HUES64 (cell line): ENCODE measurements around the gene TRIM63.
A peak's percentile ranks its signal among the peaks of the same experiment; 100 is the strongest.

Experiments used
- H3K27ac ChIP-seq: 2 replicates; pipeline ENCODE4 v1.7.0; 2013; ENCODE audit warnings: low read depth, low read length, inconsistent platforms
- H3K27me3 ChIP-seq: 2 replicates; pipeline ENCODE4 v1.6.1; 2013; ENCODE audit warnings: mild to moderate bottlenecking, low read length; ENCODE audit not compliant: insufficient read depth
- H3K36me3 ChIP-seq: 2 replicates; pipeline ENCODE4 v1.6.1; 2013; ENCODE audit warnings: mild to moderate bottlenecking, low read length; ENCODE audit not compliant: insufficient read depth
- H3K4me1 ChIP-seq: 2 replicates; pipeline ENCODE4 v1.6.1; 2013; ENCODE audit warnings: mild to moderate bottlenecking, low read length, moderate library complexity; ENCODE audit not compliant: insufficient read depth
- H3K4me3 ChIP-seq: 2 replicates; pipeline ENCODE4 v1.5.1; 2013; ENCODE audit warnings: mild to moderate bottlenecking, low read length, moderate library complexity
- H3K9ac ChIP-seq: 2 replicates; pipeline ENCODE4 v1.6.1; 2013; ENCODE audit warnings: mild to moderate bottlenecking, low read depth, low read length
- H3K9me3 ChIP-seq: 2 replicates; pipeline ENCODE4 v1.6.1; 2013; ENCODE audit warnings: low read depth, low read length; ENCODE audit not compliant: insufficient read depth
- WGBS: fragments of 150-250, 120-280 bp; methylation state at CpG from one replicate; pipeline ENCODE4 v1.1.7; 2013; ENCODE audit warnings: missing lambda C conversion rate; 5-methylcytosine and 5-hydroxymethylcytosine counted together

TRIM63 gene

GRCh38 chr1:26021647-26022403, 45.6 kb downstream of the TRIM63 start, which contains the start of gene EXTL1:
TSS of gene EXTL1 (plus strand) at chr1:26021775. CDS start at chr1:26022647, 872 bp downstream.
- H3K27ac ChIP-seq, result no peak within 1 kb of the TSS
- H3K27me3 ChIP-seq, result no peaks in the 10 kb centered on the region
- H3K4me1 ChIP-seq, result peaks cover 5% of the 10 kb centered on the region; the same call in 1 of the 2 replicates
- peak within 1 kb of the TSS; percentile 49 for H3K4me3 ChIP-seq
- H3K9ac ChIP-seq, result no peak within 1 kb of the TSS; the same call in 1 of the 2 replicates
- H3K9me3 ChIP-seq, result no peaks in the 10 kb centered on the region
- no peaks in the 10 kb centered on the region for H3K36me3 ChIP-seq
- WGBS, result 40% methylated on average over 15 of the region's 15 CpGs

GRCh38 chr1:26020941-26021646, 46.3 kb downstream of the TRIM63 start:
- H3K4me3 ChIP-seq, result no peak overlapping the region
- H3K27ac ChIP-seq, result no peak overlapping the region
- H3K9me3 ChIP-seq, result no peaks in the 10 kb centered on the region
- H3K9ac ChIP-seq, result no peak overlapping the region
- H3K27me3 ChIP-seq, result no peaks in the 10 kb centered on the region
- no peaks in the 10 kb centered on the region for H3K36me3 ChIP-seq
- WGBS, result 73% methylated on average over 6 of the region's 6 CpGs
- peaks cover 11% of the 10 kb centered on the region; the same call in 1 of the 2 replicates for H3K4me1 ChIP-seq

DNA sequence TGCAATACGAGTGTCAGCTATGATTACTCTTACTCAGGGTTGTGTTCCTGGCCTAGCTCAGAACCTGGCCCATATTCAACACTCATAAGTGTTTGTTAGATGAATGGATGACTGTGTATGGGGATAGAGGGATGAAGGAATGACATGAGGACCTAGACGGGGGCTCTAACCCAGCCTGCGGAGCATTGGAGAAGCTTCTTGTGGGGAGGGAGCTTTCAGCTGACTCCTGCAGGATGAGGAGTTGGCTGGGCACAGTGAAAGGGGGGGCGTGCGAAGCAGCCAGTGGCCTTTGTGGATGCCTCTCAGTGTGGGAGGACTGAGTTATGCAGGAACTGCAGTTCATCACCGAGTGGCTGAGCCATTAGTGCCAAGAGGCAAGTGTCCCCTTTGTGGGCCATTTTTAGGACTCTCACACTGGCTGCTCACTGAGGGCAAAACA, 47.1 kb downstream of the TRIM63 start:
- H3K9ac ChIP-seq, result no peak overlapping the region
- 79% methylated on average over 6 of the region's 6 CpGs for WGBS
- H3K27me3 ChIP-seq, result no peaks in the 10 kb centered on the region
- H3K4me3 ChIP-seq, result no peak overlapping the region
- no peaks in the 10 kb centered on the region for H3K9me3 ChIP-seq
- peaks cover 11% of the 10 kb centered on the region; the same call in 1 of the 2 replicates for H3K4me1 ChIP-seq
- H3K36me3 ChIP-seq, result no peaks in the 10 kb centered on the region
- H3K27ac ChIP-seq, result no peak overlapping the region

- Histone ChIP-seq H3K36me3 (no peaks in the 10 kb centered on the region), H3K27me3 (no peaks in the 10 kb centered on the region), H3K9me3 (no peaks in the 10 kb centered on the region), H3K4me3 (no peak overlapping the region), H3K9ac (no peak overlapping the region), H3K4me1 (peaks cover 11% of the 10 kb centered on the region; the same call in 1 of the 2 replicates), H3K27ac (no peak overlapping the region)
- WGBS, result 82% methylated on average over 8 of the region's 8 CpGs
These were observed 47.7 kb downstream of the TRIM63 start for GRCh38 chr1:26019641-26020315.

DNA sequence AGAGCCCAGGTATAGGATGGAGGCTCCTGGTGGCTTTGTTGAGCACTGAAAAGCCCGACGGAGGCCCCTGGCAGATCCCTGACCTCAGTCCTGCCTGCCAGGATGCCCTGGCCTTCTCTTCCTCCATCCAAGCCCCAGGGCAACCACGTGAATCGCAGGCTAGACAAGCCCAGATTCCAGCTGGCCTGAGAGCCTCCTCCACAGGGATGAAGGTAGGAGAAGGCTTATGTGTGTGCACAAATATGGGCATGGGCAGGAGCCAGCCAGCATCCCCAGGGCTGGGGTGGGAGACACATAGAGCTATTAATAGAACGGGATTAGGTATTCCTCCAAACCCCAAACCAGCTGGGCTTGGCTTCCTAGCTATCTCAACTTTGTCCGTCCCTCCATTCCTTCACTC, 49.8 kb downstream of the TRIM63 start:
- Histone ChIP-seq H3K9ac (no peak overlapping the region), H3K27ac (no peak overlapping the region), H3K36me3 (no peaks in the 10 kb centered on the region), H3K9me3 (no peaks in the 10 kb centered on the region), H3K4me1 (peaks cover 11% of the 10 kb centered on the region; the same call in 1 of the 2 replicates), H3K27me3 (no peaks in the 10 kb centered on the region), H3K4me3 (no peak overlapping the region)
- 90% methylated on average over 5 of the region's 6 CpGs for WGBS

- no peak overlapping the region for H3K4me3 ChIP-seq
- no peaks in the 10 kb centered on the region for H3K27me3 ChIP-seq
- H3K9ac ChIP-seq, result no peak overlapping the region
- H3K36me3 ChIP-seq, result no peaks in the 10 kb centered on the region
- H3K9me3 ChIP-seq, result no peaks in the 10 kb centered on the region
- WGBS, result 80% methylated on average over 6 of the region's 6 CpGs
- peaks cover 11% of the 10 kb centered on the region; the same call in 1 of the 2 replicates for H3K4me1 ChIP-seq
- H3K27ac ChIP-seq, result no peak overlapping the region
These were observed 50.4 kb downstream of the TRIM63 start for GRCh38 chr1:26016953-26017545.

DNA sequence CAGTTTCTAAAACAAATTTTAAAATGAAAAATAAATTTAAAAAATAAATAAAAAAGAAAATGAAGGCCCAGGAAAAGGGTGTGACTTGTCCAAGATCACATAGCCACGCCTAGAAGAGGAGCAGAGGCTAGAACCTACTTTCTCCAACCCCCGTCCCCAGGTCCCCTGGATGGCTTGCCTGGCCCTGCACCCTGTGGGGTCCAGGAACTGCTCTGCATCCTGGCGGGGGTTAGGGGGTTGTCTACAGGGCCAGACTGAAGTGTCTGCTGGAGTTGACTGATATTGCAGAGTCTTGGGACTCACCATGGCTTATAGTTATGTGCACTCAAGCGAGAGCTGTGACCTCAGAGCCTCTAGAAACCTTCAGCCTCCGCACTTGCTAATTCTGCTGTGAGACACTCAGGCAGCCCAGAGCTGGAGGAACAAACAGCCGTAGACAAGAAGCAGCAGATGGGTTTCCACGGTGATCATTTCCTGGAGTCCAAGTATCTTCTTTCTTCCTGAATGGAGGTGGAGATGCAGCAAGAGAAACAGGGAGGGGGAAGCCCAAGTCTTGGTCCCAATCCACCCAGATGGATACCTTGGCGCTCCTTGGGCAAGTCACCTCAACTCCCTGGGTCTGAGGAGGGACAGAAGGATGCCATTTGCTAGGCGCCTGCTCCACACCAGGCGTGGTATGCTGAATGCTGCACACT, 51.0 kb downstream of the TRIM63 start:
- no peaks in the 10 kb centered on the region for H3K9me3 ChIP-seq
- 87% methylated on average over 10 of the region's 10 CpGs for WGBS
- no peaks in the 10 kb centered on the region for H3K36me3 ChIP-seq
- H3K27ac ChIP-seq, result no peak overlapping the region
- H3K9ac ChIP-seq, result no peak overlapping the region
- peaks cover 11% of the 10 kb centered on the region for H3K4me1 ChIP-seq
- no peak overlapping the region for H3K4me3 ChIP-seq
- no peaks in the 10 kb centered on the region for H3K27me3 ChIP-seq

GRCh38 chr1:26015358-26015757, 52.1 kb downstream of the TRIM63 start:
- no peaks in the 10 kb centered on the region for H3K36me3 ChIP-seq
- no peaks in the 10 kb centered on the region for H3K27me3 ChIP-seq
- no peak overlapping the region for H3K9ac ChIP-seq
- H3K9me3 ChIP-seq, result no peaks in the 10 kb centered on the region
- peaks cover 16% of the 10 kb centered on the region for H3K4me1 ChIP-seq
- H3K4me3 ChIP-seq, result no peak overlapping the region
- no peak overlapping the region for H3K27ac ChIP-seq
- WGBS, result 83% methylated on average over 2 of the region's 2 CpGs

DNA sequence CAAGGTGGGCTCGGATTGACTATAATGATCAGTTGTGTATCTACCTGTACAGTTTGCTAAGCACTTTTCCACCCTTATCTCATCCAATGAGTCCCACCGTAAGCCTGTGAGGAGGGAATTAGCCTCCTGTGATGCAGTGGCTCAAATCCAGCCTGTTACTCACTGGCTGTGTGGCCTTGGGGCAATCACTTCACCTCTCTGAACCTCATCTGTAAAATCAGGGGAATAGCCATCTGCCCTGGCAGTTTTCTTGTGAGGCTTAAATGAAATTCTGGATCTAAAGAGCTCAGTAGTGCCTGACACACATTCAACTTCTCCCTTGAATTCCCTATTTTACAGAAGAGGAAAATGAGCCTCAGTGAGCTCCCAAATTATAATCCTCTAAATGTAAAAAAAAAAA, 53.3 kb downstream of the TRIM63 start:
- WGBS, result 94% methylated on average over 2 of the region's 2 CpGs

DNA sequence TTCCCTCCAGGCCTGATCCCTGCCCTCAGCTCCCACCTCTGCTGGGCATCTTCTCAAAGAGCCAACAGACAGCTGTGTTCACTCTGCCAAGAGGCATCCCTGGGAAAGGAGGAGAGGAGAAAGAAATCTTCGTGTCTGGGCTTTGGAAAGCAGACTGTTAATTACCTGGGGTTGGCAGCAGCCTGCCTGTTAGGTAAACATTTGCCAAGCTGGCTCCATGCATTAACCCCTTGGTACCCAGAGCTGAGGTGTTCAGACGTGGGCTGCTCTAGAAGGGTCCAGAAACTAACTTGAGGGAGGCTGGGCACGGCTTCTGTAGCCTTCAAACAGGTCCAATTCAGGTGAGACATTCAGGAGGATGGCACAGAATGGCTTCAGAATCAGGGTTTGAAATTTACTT, 54.6 kb downstream of the TRIM63 start:
- no peak overlapping the region for H3K9ac ChIP-seq
- H3K27me3 ChIP-seq, result no peaks in the 10 kb centered on the region
- H3K36me3 ChIP-seq, result no peaks in the 10 kb centered on the region
- no peaks in the 10 kb centered on the region for H3K9me3 ChIP-seq
- H3K4me1 ChIP-seq, result peaks cover 20% of the 10 kb centered on the region
- 69% methylated on average over 3 of the region's 3 CpGs for WGBS
- H3K4me3 ChIP-seq, result no peak overlapping the region
- no peak overlapping the region for H3K27ac ChIP-seq

More for the DNA sequence above, 53.3 kb downstream of the TRIM63 start:
- Histone ChIP-seq H3K36me3 (no peaks in the 10 kb centered on the region), H3K27ac (no peak overlapping the region), H3K9ac (no peak overlapping the region), H3K27me3 (no peaks in the 10 kb centered on the region), H3K9me3 (no peaks in the 10 kb centered on the region), H3K4me3 (no peak overlapping the region), H3K4me1 (peaks cover 20% of the 10 kb centered on the region)
